COR-L47 (cell line): ENCODE results near the gene ZNF407.

Experiments used
- DNase-seq: peaks from one replicate; lab custom pipeline; 2025; lab: John Stamatoyannopoulos, UW

The ZNF407 gene

DNA sequence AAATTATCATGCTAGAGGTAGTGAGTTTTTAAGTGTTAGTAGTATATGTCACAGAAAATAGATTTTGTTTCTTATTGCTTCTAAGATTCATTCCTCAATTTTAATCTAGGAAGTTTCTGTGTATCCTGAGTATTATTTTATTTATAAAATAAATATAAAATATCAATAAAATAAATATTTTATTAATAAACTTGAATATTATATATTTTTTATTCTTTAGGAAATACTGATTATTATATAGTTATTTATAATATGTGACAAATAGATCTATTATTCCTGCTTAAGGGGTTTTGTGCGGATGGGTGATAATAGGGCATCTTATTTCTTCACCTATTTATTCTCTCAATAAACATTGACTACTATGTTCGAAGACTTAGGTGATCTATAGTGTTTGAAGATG lies 191.0 kb downstream of the ZNF407 start:
- DNase-seq = no peak

DNA sequence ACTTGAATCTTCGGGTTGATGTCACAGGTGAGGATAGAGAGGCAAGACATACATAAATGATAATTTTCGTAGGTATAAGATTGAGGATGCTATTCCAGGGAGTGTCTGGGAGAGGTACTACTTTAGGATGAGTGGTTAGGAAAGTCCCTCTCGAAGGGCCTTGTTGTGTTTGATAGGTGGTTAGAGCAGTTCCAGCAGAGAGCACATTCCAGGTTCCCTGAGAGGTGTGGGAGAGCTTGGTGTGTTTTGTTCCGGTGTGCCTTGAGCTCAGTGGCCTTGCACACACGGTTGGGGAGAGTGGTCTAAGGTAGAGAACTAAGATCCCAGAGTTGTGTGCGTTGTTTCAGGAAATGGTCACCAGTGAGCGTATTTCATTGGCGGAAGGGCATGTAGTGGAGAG lies 191.4 kb downstream of the ZNF407 start:
- DNase-seq = no peak

- DNase-seq = peak; percentile 37
Measured at GRCh38 chr18:74790451-74790850, 192.8 kb downstream of the ZNF407 start.

GRCh38 chr18:74791501-74792194 lies 194.0 kb downstream of the ZNF407 start:
- no peak for DNase-seq

- no peak for DNase-seq
Measured at GRCh38 chr18:74793746-74794145, 196.1 kb downstream of the ZNF407 start.

DNA sequence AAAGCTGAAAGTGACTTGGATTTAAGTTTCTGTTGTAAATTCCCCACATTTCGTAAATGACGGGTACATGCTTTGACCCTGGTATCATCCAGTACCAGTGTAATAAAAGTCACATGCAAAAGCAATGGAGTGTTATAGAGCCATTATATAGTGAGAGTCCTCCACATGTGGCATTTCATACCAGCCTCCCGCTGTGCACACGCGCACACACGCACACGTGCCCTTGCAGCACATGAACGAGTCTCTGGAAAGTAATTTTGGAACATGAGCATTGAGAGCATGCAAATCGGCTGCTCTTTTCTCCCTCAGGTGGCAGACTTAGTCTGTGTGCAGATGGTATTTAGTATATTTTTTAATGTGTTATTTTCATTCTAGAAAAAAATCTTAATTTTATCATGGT lies 198.1 kb downstream of the ZNF407 start:
- DNase-seq = no peak

DNA sequence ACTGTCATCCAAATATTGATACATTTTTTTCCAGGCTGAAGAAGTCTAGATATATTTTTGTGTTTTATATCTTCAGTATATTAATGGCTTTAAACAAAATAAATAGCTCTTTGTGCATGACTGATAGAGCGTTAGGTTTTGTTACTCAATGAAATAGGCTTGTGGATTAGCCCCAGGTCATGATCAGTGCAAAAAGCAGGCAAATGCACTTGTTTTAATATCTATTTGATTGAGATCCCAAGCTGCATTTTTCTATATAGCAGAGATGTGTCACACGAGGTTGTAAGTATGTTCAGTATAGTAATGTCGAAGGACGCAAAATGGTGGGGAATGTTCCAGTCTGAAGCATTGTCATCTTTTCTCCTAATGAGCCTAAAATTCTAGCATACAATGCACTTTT lies 198.5 kb downstream of the ZNF407 start:
- DNase-seq = no peak

GRCh38 chr18:74796841-74797576 lies 199.3 kb downstream of the ZNF407 start:
- DNase-seq = peak; percentile 37

- no peak for DNase-seq
Measured at GRCh38 chr18:74797577-74798151, 200.0 kb downstream of the ZNF407 start.

- no peak for DNase-seq
Measured at GRCh38 chr18:74799542-74799941, 201.9 kb downstream of the ZNF407 start.

DNA sequence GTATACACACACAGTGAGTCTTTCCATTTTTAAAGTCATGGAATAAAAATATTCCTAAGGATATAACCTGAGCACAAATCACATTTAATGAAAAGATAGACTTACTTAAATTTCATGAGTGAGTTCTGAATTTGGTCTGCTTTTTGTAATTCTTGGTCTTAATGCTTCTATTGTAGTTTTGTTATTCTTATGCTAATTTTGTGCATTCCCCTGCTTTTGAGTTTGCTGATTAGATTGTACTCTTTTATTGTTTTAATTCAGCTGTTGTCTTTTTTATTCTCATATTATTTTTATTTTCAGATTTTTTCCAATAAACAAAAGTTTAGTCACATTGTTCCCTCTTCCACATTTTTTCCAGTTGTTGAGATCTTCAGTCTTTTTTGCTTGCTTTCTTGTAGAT lies 202.4 kb downstream of the ZNF407 start:
- no peak for DNase-seq

- DNase-seq = no peak
Measured at GRCh38 chr18:74803117-74803516, 205.4 kb downstream of the ZNF407 start.

- no peak for DNase-seq
Measured at GRCh38 chr18:74803769-74804168, 206.1 kb downstream of the ZNF407 start.

DNA sequence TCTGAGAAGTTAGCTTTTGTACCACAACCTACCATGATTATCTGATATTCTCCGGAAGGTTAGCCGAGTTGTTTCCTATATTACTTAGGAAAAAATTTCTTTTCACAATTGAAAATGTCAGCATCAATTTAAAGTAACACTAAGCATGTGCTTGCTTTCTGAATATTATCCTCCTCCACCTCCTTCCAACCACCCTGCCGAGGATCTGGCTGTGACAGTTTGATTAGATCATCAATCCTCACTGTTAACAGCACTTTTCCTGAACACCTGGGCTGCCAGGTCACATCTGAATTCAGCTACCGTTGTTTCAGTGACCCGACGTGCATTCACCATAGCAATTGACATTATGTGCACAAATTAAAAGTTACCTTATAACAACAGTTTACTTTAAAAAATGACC lies 207.0 kb downstream of the ZNF407 start:
- peak; percentile 65 for DNase-seq

- DNase-seq = no peak
Measured at GRCh38 chr18:74806073-74806472, 208.4 kb downstream of the ZNF407 start.

- DNase-seq = no peak
Measured at GRCh38 chr18:74806700-74807416, 209.2 kb downstream of the ZNF407 start.

- DNase-seq = no peak
Measured at GRCh38 chr18:74817576-74817975, 219.9 kb downstream of the ZNF407 start.

DNA sequence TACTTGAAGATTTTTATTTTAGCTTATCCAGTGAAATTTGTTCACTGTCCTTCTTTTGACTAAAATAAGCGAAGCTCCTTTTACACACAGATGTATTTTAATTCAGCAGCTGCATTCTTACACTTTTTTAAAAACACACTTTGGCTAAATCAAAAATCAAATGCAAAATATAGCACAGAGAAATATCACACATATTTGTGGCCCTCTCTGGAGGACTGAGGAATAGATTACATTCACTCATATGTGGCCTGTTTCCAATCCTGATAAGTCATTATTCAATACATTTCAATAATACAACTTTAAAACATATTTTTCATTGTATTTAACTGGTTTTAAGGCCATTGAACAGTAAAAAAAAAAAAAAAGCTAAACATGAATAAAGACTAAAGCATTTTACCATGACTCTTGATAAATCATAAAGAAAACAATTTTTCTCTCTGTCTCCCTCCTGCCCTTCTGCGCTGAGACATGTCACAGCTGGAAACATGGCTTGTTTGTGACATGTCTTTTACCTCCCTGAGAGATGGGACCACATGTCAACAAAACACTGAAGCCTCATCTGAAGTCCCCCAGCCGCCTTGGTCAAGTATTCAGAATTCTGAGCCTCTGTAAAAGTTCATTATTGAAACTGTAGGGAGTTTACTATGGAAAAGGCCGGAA lies 221.0 kb downstream of the ZNF407 start:
- no peak for DNase-seq

GRCh38 chr18:74819433-74820059 lies 221.9 kb downstream of the ZNF407 start:
- DNase-seq = no peak

GRCh38 chr18:74820160-74820780 lies 222.6 kb downstream of the ZNF407 start:
- DNase-seq = no peak

GRCh38 chr18:74825460-74825859 lies 227.8 kb downstream of the ZNF407 start:
- DNase-seq = no peak
